GM23248 (cell line): ENCODE data around the gene PSMB11. TPM values are rescaled to one million over a fixed set of nuclear protein-coding genes. Genes with fewer than 3 reads are reported as not detected.

Experiments
- DNase-seq: peaks from one replicate; pipeline ENCODE4 v3.0.0-alpha.2; 2015
- H2AFZ ChIP-seq: fragments of 200-600 bp; sonication (generic); 2 replicates; pipeline ENCODE4 v1.6.1; 2016; ENCODE audit warnings: antibody characterized with exemption
- H3F3A ChIP-seq: fragments of 200-600 bp; sonication (generic); 2 replicates; pipeline ENCODE4 v1.6.1; 2016; ENCODE audit warnings: mild to moderate bottlenecking, antibody characterized with exemption, mixed run types; ENCODE audit not compliant: insufficient read depth
- H3K27ac ChIP-seq: fragments of 200-600 bp; sonication (generic); 2 replicates; pipeline ENCODE4 v1.5.1; 2016; ENCODE audit warnings: mild to moderate bottlenecking
- H3K27me3 ChIP-seq: fragments of 200-600 bp; sonication (generic); replicated peaks from 2 replicates; pipeline ENCODE4 v1.6.1; 2016; ENCODE audit warnings: mild to moderate bottlenecking; ENCODE audit not compliant: insufficient read depth
- H3K36me3 ChIP-seq: fragments of 200-600 bp; sonication (generic); 2 replicates; pipeline ENCODE4 v1.6.1; 2016; ENCODE audit warnings: low read depth, mild to moderate bottlenecking
- H3K4me1 ChIP-seq: fragments of 200-600 bp; sonication (generic); 2 replicates; pipeline ENCODE4 v1.6.1; 2016; ENCODE audit warnings: mild to moderate bottlenecking; ENCODE audit not compliant: insufficient read depth
- H3K4me2 ChIP-seq: fragments of 200-600 bp; sonication (generic); one replicate; pipeline ENCODE4 v1.6.1; 2016; ENCODE audit warnings: mild to moderate bottlenecking; ENCODE audit not compliant: unreplicated experiment
- H3K4me3 ChIP-seq: fragments of 200-600 bp; sonication (generic); 2 replicates; pipeline ENCODE4 v1.5.1; 2016; ENCODE audit warnings: mild to moderate bottlenecking
- H3K79me2 ChIP-seq: fragments of 200-600 bp; sonication (generic); 2 replicates; pipeline ENCODE4 v1.6.1; 2016; ENCODE audit warnings: mild to moderate bottlenecking; ENCODE audit not compliant: insufficient read depth
- H3K9ac ChIP-seq: fragments of 200-600 bp; sonication (generic); 2 replicates; pipeline ENCODE4 v1.6.1; 2016; ENCODE audit warnings: mild to moderate bottlenecking
- H3K9me2 ChIP-seq: fragments of 200-600 bp; sonication (generic); 2 replicates; pipeline ENCODE4 v1.6.1; 2016; ENCODE audit warnings: mixed run types, mild to moderate bottlenecking, moderate library complexity; ENCODE audit not compliant: insufficient read depth
- H3K9me3 ChIP-seq: fragments of 200-600 bp; sonication (generic); one replicate; pipeline ENCODE4 v1.6.1; 2017; ENCODE audit warnings: low read depth
- H4K20me1 ChIP-seq: fragments of 200-600 bp; sonication (generic); 2 replicates; pipeline ENCODE4 v1.6.0; 2016; ENCODE audit not compliant: insufficient read depth
- EZH2 ChIP-seq: fragments of 200-600 bp; sonication (generic); IDR thresholded peaks from 2 replicates; pipeline ENCODE4 v1.6.1; 2018; ENCODE audit warnings: antibody characterized with exemption, mild to moderate bottlenecking; ENCODE audit not compliant: insufficient read depth, poor library complexity, severe bottlenecking
- EZH2phosphoT487 ChIP-seq: fragments of 200-600 bp; sonication (generic); IDR thresholded peaks from 2 replicates; pipeline ENCODE4 v1.6.1; 2018; ENCODE audit warnings: antibody characterized with exemption, moderate library complexity, mild to moderate bottlenecking, low read depth; ENCODE audit not compliant: insufficient read depth
- WGBS, 2 experiments: methylation state at CpG; one replicate each; pipeline ENCODE4 v1.1.6; 2015 to 2017; ENCODE audit warnings: low lambda C conversion rate in 2 of 2, low coverage in 1 of 2; ENCODE audit errors: missing lambda C conversion rate in 2 of 2; 5-methylcytosine and 5-hydroxymethylcytosine counted together
- in situ Hi-C: fragments of 300-500 bp; cut with MboI; formaldehyde crosslinking; loops from 2 replicates; pipeline ENCODE4 v1.15.0; 2020
- polyA plus RNA-seq: library from polyadenylated mRNA; unstranded; fragments of >200 nt; fragmentation: Nextera tagmentation; extraction: Ambion mirVana; gene quantifications from 2 replicates; pipeline ENCODE4 v1.2.1, GENCODE V29; 2016
- total RNA-seq: library from RNA; depleted of rRNA; stranded (reverse); fragments of >200 nt; shearing (Covaris generic); gene quantifications from 2 replicates; pipeline ENCODE4 v1.2.3, GENCODE V29; 2014

PSMB11 gene
- total and polyA plus RNA-seq, 2 experiments from 2014 or later: not detected

DNA sequence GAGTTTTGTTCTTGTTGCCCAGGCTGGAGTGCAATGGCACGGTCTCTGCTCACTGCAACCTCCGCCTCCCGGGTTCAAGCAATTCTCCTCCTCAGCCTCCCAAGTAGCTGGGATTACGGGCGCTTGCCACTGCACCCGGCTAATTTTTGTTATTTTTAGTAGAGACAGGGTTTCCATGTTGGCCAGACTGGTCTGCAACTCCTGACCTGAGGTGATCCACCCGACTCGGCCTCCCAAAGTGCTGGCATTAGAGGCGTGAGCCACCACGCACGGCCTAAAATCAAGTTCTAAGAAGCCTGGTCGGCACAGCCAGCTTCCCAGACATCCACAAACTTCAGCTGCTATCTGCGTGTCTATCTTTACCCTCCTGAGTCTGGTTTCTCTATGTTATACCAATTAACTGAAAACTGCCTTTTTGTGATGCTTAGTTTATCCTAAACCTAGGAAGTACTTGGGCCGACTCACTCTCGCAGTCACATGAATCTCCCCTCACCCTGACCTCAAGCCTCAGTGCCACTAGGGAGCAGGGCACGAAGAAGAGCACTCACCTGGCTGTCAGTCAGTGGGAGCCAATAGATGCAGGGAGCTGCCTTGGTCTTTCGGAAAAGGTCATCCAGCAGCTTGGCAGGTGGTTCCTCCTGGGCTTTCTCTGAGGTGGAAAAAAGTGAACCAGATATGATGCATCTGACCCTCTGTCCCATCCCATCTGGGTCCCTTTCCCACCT, 18.7 kb downstream of the PSMB11 start:
- Histone ChIP-seq H3K27me3 (no peaks in the 10 kb centered on the region), H3K9me2 (no peaks in the 10 kb centered on the region), H3K4me2 (no peak overlapping the region), H3K9ac (no peak overlapping the region), H3F3A (peaks cover 57% of the 10 kb centered on the region), H3K4me3 (no peak overlapping the region), H3K79me2 (peaks cover 47% of the 10 kb centered on the region), H3K36me3 (peaks cover 50% of the 10 kb centered on the region), H4K20me1 (no peaks in the 10 kb centered on the region), H3K9me3 (no peaks in the 10 kb centered on the region), H3K4me1 (peaks cover 24% of the 10 kb centered on the region), H3K27ac (no peak overlapping the region), H2AFZ (no peak overlapping the region)
- TF ChIP-seq EZH2phosphoT487: no peak
- no peak for TF ChIP-seq EZH2
- 92 to 96% methylated on average over 15 to 17 of the region's 17 CpGs for WGBS, 2 experiments
- DNase-seq: no peak
- in situ Hi-C loops: no loop called here

DNA sequence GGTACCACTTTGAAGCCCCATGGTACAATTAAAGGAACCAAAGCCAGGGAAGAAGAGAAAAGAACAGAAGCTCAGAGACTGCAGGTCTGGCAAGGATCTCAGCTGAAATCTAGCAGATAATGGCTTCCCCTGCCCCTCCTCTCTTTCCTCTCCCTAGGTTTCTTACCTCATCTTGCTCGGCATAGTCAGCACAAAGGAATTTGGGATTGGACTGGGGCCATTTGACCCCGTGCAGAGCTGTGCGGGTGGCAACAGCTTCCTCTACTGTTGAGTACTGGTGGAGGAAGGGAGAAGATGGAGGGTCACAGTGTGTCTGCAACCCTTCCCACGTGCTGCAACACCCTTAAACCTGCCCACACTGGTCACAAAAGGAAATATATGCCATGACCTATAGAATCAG, 20.0 kb downstream of the PSMB11 start:
- no peaks in the 10 kb centered on the region for H4K20me1 ChIP-seq
- H3F3A ChIP-seq: peaks cover 63% of the 10 kb centered on the region
- WGBS, 2 experiments: 1 to 5% methylated on average over 4 of the region's 4 CpGs
- H3K9ac ChIP-seq: no peak overlapping the region; the same call in 1 of the 2 replicates
- H3K9me3 ChIP-seq: no peaks in the 10 kb centered on the region
- peak; percentile 89 for DNase-seq
- H3K4me1 ChIP-seq: peaks cover 16% of the 10 kb centered on the region
- H3K9me2 ChIP-seq: no peaks in the 10 kb centered on the region
- peaks cover 61% of the 10 kb centered on the region for H3K79me2 ChIP-seq
- in situ Hi-C loops: no loop called here
- no peaks in the 10 kb centered on the region for H3K27me3 ChIP-seq
- peaks cover 63% of the 10 kb centered on the region for H3K36me3 ChIP-seq
- no peak overlapping the region for H2AFZ ChIP-seq
- H3K4me3 ChIP-seq: no peak overlapping the region
- TF ChIP-seq EZH2 (no peak), EZH2phosphoT487 (no peak)
- peak overlapping the region; percentile 61 for H3K27ac ChIP-seq
- H3K4me2 ChIP-seq: peak overlapping the region; percentile 15

DNA sequence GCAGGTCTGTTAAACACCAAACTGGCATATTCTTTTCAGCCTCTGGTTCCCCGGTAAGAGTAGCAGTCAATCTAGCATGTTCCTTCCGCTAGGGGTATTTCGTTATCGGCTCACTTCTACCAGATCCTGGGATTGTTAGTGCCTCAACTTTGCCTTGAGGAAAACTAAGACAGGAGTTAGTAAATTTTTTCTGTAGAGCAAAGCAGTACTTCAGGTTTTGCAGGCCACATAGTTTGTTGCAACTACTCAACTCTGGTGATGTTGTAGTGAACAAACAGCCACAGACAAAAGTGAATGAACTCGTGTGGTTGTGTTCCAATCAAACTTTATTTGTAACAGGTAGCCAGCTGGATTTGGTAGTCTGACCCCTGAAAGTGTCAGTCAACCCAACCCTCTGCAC, 21.6 kb downstream of the PSMB11 start:
- H3K27me3 ChIP-seq: no peaks in the 10 kb centered on the region
- peaks cover 21% of the 10 kb centered on the region for H3K4me1 ChIP-seq
- H3K9me3 ChIP-seq: no peaks in the 10 kb centered on the region
- H3K4me3 ChIP-seq: no peak overlapping the region
- TF ChIP-seq EZH2phosphoT487 (no peak), EZH2 (no peak)
- peaks cover 67% of the 10 kb centered on the region for H3K36me3 ChIP-seq
- whole genome bisulfite sequencing, 2 experiments: 88 to 92% methylated on average over 5 of the region's 5 CpGs
- DNase-seq: no peak
- H3K4me2 ChIP-seq: no peak overlapping the region
- peaks cover 77% of the 10 kb centered on the region for H3K79me2 ChIP-seq
- H3K27ac ChIP-seq: 0 out of 2 replicates have a peak overlapping the region, but pooled peaks have one; percentile 61
- H3K9ac ChIP-seq: no peak overlapping the region
- peaks cover 62% of the 10 kb centered on the region for H3F3A ChIP-seq
- peaks cover 3% of the 10 kb centered on the region; the same call in 1 of the 2 replicates for H4K20me1 ChIP-seq
- H3K9me2 ChIP-seq: no peaks in the 10 kb centered on the region
- in situ Hi-C loops: no loop called here
- no peak overlapping the region for H2AFZ ChIP-seq

DNA sequence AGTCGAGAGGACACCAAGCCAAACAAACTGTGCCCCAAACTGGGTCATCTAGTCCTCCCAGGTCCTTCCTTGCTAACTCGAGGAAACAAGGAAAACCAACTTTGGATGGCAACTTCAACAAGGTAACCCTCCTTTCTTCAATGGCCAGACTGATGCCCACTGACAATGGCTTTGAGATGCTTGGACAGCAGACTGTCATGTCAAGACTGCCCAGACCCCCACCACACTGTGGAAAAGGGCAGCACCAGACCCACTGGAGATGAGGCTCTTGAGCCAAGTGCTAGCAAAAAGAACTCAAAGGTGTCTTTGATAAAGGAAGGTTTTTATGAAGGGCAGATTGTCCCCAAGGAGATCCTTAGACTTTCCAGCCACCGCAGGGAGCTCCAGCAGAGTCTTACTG, 24.4 kb downstream of the PSMB11 start:
- H3K27ac ChIP-seq: no peak overlapping the region
- no peak overlapping the region for H2AFZ ChIP-seq
- DNase-seq: no peak
- in situ Hi-C loops: no loop called here
- no peak overlapping the region for H3K4me3 ChIP-seq
- H3K4me2 ChIP-seq: no peak overlapping the region
- H3K9me2 ChIP-seq: no peaks in the 10 kb centered on the region
- H3K9ac ChIP-seq: peak overlapping the region; percentile 31; the same call in 1 of the 2 replicates
- H3K9me3 ChIP-seq: no peaks in the 10 kb centered on the region
- peaks cover 87% of the 10 kb centered on the region for H3K79me2 ChIP-seq
- 100% methylated on average over 3 of the region's 3 CpGs for WGBS, 2 experiments
- peaks cover 27% of the 10 kb centered on the region for H3K4me1 ChIP-seq
- no peaks in the 10 kb centered on the region for H3K27me3 ChIP-seq
- no peak for TF ChIP-seq EZH2phosphoT487
- no peak for TF ChIP-seq EZH2
- H3F3A ChIP-seq: peaks cover 56% of the 10 kb centered on the region
- peaks cover 5% of the 10 kb centered on the region; the same call in 1 of the 2 replicates for H4K20me1 ChIP-seq
- H3K36me3 ChIP-seq: peaks cover 54% of the 10 kb centered on the region
